ENCODE measurements around the gene ATP5PO. TPM values are rescaled to one million over a fixed set of nuclear protein-coding genes. Genes with fewer than 3 reads are reported as not detected.
"Not testable (repeated sequence)": the region's sequence is repeated elsewhere in the genome, so short reads cannot be mapped to it uniquely, and the experiment has no call there.

ATP5PO gene
- total and polyA plus RNA-seq, 5 donors from 2014 or later: 119 to 458 (median 418) TPM

DNA sequence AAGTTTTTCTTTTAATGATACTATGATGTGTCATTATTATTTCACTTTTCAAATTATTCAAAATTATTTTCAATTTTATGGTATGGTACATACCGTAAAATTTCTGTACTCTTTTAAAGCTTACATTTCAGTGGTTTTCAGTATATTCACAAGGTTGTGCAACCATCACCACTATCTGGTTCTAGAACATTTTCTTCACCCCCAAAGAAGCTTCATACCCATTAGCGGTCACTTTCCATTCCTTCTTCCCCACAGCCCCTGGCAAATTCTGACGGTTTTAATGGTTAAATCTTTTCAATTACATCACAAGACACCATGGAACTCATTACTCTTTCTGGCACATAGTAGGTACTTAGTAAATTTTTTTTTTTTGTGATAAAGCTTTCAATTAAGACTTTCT, 22.8 kb upstream of the ATP5PO start:
- Mint-ChIP-seq H3K27me3 (no peaks in the 10 kb centered on the region), H3K9me3 (no peaks in the 10 kb centered on the region), H3K27ac (peak overlapping the region; percentile 99 to 100 (median 100)), H3K36me3 (peaks cover 25% of the 10 kb centered on the region), H3K4me1 (peaks cover 25 to 89% (median 51%) of the 10 kb centered on the region in 4 donors), H3K4me3 (peak overlapping the region; percentile 76 to 99 (median 98))
- H3K27me3 ChIP-seq (ENCODE audit: control insufficient read depth, insufficient read depth, low read length): no peaks in the 10 kb centered on the region
- H3K4me3 ChIP-seq (ENCODE audit: low read depth, low read length): peak overlapping the region; percentile 99
- peak overlapping the region; percentile 96 for H3K27ac ChIP-seq (ENCODE audit: insufficient read depth, low read length, poor library complexity, severe bottlenecking)
- DNase-seq (no peak), ATAC-seq (ENCODE audit: low read depth in 2 of 2) (no peak)
- peaks cover 60% of the 10 kb centered on the region for H3K4me1 ChIP-seq (ENCODE audit: control insufficient read depth, insufficient read depth, low read length, poor library complexity, severe bottlenecking)
- H3K9me3 ChIP-seq (ENCODE audit: control insufficient read depth in 2 of 2, low read length in 2 of 2): no peaks in the 10 kb centered on the region
- H3K36me3 ChIP-seq (ENCODE audit: control insufficient read depth, insufficient read depth, low read length): peaks cover 22% of the 10 kb centered on the region

DNA sequence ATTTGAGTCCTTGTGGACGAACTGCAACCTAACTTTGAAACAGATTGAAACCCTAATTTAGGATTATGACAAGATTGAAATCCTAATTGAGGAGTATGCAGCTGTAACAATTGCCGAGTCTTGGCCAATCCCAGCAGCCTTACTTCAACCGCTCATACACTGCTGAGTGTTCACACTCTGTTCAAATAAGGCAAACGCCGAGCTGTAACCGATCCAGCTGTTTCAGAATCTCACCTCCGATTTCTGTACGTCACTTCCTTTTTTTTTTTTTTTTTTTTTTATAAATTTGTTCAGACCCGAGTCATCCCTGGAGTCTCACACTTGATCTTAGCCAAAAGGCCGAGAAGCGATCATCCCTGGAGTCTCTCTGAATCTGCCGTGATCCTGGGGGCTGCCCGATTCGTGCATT, 22.3 kb upstream of the ATP5PO start:
- ATAC-seq (ENCODE audit: low read depth in 2 of 2) (peak; percentile 31 to 50), DNase-seq (peak; percentile 47 to 82 (median 49))
- no peaks in the 10 kb centered on the region for H3K9me3 Mint-ChIP-seq
- H3K27ac ChIP-seq (ENCODE audit: insufficient read depth, low read length, poor library complexity, severe bottlenecking): peak overlapping the region; percentile 96
- H3K36me3 Mint-ChIP-seq: peaks cover 22% of the 10 kb centered on the region
- H3K4me3 ChIP-seq (ENCODE audit: low read depth, low read length): peak overlapping the region; percentile 99
- peak overlapping the region; percentile 76 to 99 (median 98) for H3K4me3 Mint-ChIP-seq
- H3K9me3 ChIP-seq (ENCODE audit: control insufficient read depth in 2 of 2, low read length in 2 of 2): no peaks in the 10 kb centered on the region
- peaks cover 64% of the 10 kb centered on the region for H3K4me1 ChIP-seq (ENCODE audit: control insufficient read depth, insufficient read depth, low read length, poor library complexity, severe bottlenecking)
- peaks cover 25 to 85% (median 51%) of the 10 kb centered on the region in 4 donors for H3K4me1 Mint-ChIP-seq
- peaks cover 18% of the 10 kb centered on the region for H3K36me3 ChIP-seq (ENCODE audit: control insufficient read depth, insufficient read depth, low read length)
- no peaks in the 10 kb centered on the region for H3K27me3 ChIP-seq (ENCODE audit: control insufficient read depth, insufficient read depth, low read length)
- H3K27ac Mint-ChIP-seq: peak overlapping the region; percentile 99 to 100 (median 100)
- H3K27me3 Mint-ChIP-seq: no peaks in the 10 kb centered on the region

DNA sequence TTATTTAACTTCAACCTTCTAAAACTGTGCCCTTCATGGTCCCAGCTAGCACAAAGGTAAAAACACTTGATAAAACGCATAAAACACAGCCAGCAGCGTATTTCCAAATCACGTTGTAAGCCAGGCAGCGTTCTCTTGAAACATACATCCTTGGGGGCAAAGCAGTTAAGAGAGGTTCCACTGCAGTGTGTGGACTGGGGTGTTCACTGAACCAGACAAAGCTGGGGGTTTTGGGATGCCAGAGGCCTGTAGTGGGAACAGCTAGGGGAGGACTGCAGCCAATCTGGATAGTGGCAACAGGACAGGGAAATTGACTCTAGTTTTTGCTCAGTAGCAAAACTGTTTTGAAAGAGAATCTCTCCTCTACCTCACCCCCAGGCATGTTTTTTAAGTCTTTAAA, 21.5 kb upstream of the ATP5PO start:
- DNase-seq (peak in 1 of 3 donors; percentile 36), ATAC-seq (ENCODE audit: low read depth in 2 of 2) (no peak)
- H3K4me3 ChIP-seq (ENCODE audit: low read depth, low read length): peak overlapping the region; percentile 99
- H3K36me3 ChIP-seq (ENCODE audit: control insufficient read depth, insufficient read depth, low read length): peaks cover 18% of the 10 kb centered on the region
- peak overlapping the region; percentile 96 for H3K27ac ChIP-seq (ENCODE audit: insufficient read depth, low read length, poor library complexity, severe bottlenecking)
- peaks cover 69% of the 10 kb centered on the region for H3K4me1 ChIP-seq (ENCODE audit: control insufficient read depth, insufficient read depth, low read length, poor library complexity, severe bottlenecking)
- Mint-ChIP-seq H3K27ac (peak overlapping the region; percentile 99 to 100 (median 100)), H3K36me3 (peaks cover 23% of the 10 kb centered on the region), H3K27me3 (no peaks in the 10 kb centered on the region), H3K4me3 (peak overlapping the region; percentile 98 to 100 (median 99)), H3K4me1 (peaks cover 25 to 84% (median 49%) of the 10 kb centered on the region in 4 donors), H3K9me3 (peaks cover 0 to 1% (median 0%) of the 10 kb centered on the region in 7 donors)
- no peaks in the 10 kb centered on the region for H3K9me3 ChIP-seq (ENCODE audit: control insufficient read depth in 2 of 2, low read length in 2 of 2)
- no peaks in the 10 kb centered on the region for H3K27me3 ChIP-seq (ENCODE audit: control insufficient read depth, insufficient read depth, low read length)

DNA sequence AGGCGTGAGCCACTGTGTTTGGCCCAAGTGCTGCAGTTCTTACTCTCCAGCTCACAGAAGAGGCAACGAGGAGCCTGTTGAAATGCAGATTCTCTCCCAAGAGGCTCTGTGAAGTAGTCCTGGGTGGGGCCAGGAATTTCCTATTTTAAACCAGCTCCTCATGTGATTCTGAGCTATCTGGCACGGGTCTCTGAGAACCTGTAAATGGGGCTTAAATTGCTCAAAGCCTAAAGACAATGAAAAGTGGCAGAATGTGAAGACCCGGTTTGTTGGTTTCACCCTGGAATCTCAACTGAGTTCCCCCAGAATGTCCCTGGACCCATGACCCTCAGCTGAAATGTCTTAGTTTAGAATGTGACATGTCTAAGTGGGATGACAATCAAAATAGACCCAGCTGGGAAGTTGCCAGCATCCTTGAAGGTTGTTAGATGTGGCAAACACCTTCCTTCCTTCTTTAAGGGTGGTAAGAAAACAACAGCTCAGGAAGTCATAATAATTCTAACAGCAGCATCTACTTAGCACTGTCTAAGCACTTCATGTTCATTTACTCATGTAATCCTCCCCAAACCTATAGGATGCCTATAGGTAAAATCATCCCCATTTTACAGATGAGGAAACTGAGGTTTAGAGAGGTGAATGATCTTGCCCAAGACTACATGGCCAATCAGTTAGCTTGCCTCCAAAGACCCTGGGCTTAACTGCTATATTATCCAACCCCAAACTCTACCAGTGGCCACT, 20.9 kb upstream of the ATP5PO start:
- peak; percentile 64 to 66 for ATAC-seq (ENCODE audit: low read depth in 2 of 2)
- peaks cover 68% of the 10 kb centered on the region for H3K4me1 ChIP-seq (ENCODE audit: control insufficient read depth, insufficient read depth, low read length, poor library complexity, severe bottlenecking)
- peaks cover 0 to 2% (median 0%) of the 10 kb centered on the region in 7 donors for H3K9me3 Mint-ChIP-seq
- H3K9me3 ChIP-seq (ENCODE audit: control insufficient read depth in 2 of 2, low read length in 2 of 2): no peaks in the 10 kb centered on the region
- DNase-seq: peak; percentile 38 to 76 (median 61)
- peaks cover 28% of the 10 kb centered on the region for H3K36me3 Mint-ChIP-seq
- peak overlapping the region; percentile 98 to 100 (median 99) for H3K4me3 Mint-ChIP-seq
- H3K27ac Mint-ChIP-seq: peak overlapping the region; percentile 99 to 100 (median 100)
- H3K27me3 ChIP-seq (ENCODE audit: control insufficient read depth, insufficient read depth, low read length): no peaks in the 10 kb centered on the region
- peak overlapping the region; percentile 96 for H3K27ac ChIP-seq (ENCODE audit: insufficient read depth, low read length, poor library complexity, severe bottlenecking)
- H3K27me3 Mint-ChIP-seq: no peaks in the 10 kb centered on the region
- H3K4me3 ChIP-seq (ENCODE audit: low read depth, low read length): peak overlapping the region; percentile 99
- peaks cover 18% of the 10 kb centered on the region for H3K36me3 ChIP-seq (ENCODE audit: control insufficient read depth, insufficient read depth, low read length)
- peaks cover 25 to 83% (median 50%) of the 10 kb centered on the region in 4 donors for H3K4me1 Mint-ChIP-seq

DNA sequence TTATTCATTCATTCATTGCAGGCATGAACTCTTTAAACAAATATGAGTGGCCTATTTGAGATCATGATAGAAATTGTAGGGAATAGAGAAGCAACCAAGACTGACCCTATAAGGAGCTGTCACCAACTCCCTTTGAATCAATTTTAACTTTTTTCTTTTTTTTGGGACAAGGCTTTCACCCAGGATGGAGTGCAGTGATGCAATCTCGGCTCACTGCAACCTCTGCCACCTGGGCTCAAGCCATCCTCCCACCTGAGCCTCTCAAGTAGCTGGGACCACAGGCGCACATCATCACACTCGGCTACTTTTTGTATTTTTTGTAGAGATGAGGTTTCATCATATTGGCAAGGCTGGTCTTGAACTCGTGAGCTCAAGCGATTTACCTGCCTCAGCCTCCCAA, 17.1 kb upstream of the ATP5PO start:
- DNase-seq: peak in 1 of 3 donors; percentile 37
- peak overlapping the region; percentile 99 to 100 (median 100) for H3K27ac Mint-ChIP-seq
- H3K4me1 ChIP-seq (ENCODE audit: control insufficient read depth, insufficient read depth, low read length, poor library complexity, severe bottlenecking): peaks cover 54% of the 10 kb centered on the region
- peak overlapping the region; percentile 99 for H3K4me3 ChIP-seq (ENCODE audit: low read depth, low read length)
- H3K9me3 ChIP-seq (ENCODE audit: control insufficient read depth in 2 of 2, low read length in 2 of 2): no peaks in the 10 kb centered on the region
- no peaks in the 10 kb centered on the region for H3K27me3 ChIP-seq (ENCODE audit: control insufficient read depth, insufficient read depth, low read length)
- peaks cover 0 to 5% (median 0%) of the 10 kb centered on the region in 7 donors for H3K9me3 Mint-ChIP-seq
- H3K27ac ChIP-seq (ENCODE audit: insufficient read depth, low read length, poor library complexity, severe bottlenecking): peak overlapping the region; percentile 96
- ATAC-seq (ENCODE audit: low read depth in 2 of 2): no peak
- H3K36me3 Mint-ChIP-seq: peaks cover 16% of the 10 kb centered on the region
- no peaks in the 10 kb centered on the region for H3K27me3 Mint-ChIP-seq
- H3K36me3 ChIP-seq (ENCODE audit: control insufficient read depth, insufficient read depth, low read length): peaks cover 5% of the 10 kb centered on the region
- peaks cover 5 to 53% (median 25%) of the 10 kb centered on the region in 4 donors for H3K4me1 Mint-ChIP-seq
- H3K4me3 Mint-ChIP-seq: peak overlapping the region; percentile 98 to 100 (median 99)

DNA sequence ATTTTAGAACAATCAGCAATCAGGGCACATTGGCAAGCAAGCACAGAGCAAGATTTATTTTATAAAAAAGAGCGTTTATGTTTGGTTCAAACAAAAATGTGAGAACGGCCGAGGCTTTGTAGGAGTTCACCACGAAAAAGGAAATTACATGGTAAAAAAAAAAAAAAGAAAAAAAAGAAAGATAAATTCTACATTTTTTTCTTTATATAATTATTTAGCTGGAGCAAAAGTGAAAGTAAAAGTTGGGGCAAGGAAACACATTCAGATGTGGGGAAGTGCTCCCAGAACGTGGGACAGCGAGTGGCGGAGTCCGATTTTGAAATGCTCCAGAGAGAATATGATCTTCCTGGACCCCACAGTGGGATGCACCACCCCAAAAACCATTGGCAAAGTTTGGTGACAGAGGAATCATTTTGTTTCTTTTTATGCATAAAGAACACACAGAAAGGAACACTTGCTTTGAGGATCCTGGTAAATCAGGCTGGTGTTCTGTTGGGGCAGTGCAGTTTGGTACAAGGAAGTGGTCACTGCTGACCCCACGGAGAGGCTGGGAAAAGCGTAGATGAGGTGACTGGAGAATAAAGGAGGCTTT, 16.3 kb upstream of the ATP5PO start:
- H3K36me3 ChIP-seq (ENCODE audit: control insufficient read depth, insufficient read depth, low read length): peaks cover 5% of the 10 kb centered on the region
- peak overlapping the region; percentile 99 for H3K4me3 ChIP-seq (ENCODE audit: low read depth, low read length)
- DNase-seq: peak in 1 of 3 donors; percentile 55
- Mint-ChIP-seq H3K27me3 (no peaks in the 10 kb centered on the region), H3K9me3 (peaks cover 0 to 5% (median 0%) of the 10 kb centered on the region in 7 donors), H3K4me3 (peak overlapping the region; percentile 98 to 100 (median 99)), H3K4me1 (peaks cover 4 to 44% (median 19%) of the 10 kb centered on the region in 4 donors), H3K27ac (peak overlapping the region; percentile 99 to 100 (median 100)), H3K36me3 (peaks cover 16% of the 10 kb centered on the region)
- H3K4me1 ChIP-seq (ENCODE audit: control insufficient read depth, insufficient read depth, low read length, poor library complexity, severe bottlenecking): peaks cover 46% of the 10 kb centered on the region
- ATAC-seq (ENCODE audit: low read depth in 2 of 2): peak; percentile 4 to 7
- H3K9me3 ChIP-seq (ENCODE audit: control insufficient read depth in 2 of 2, low read length in 2 of 2): no peaks in the 10 kb centered on the region
- no peaks in the 10 kb centered on the region for H3K27me3 ChIP-seq (ENCODE audit: control insufficient read depth, insufficient read depth, low read length)
- H3K27ac ChIP-seq (ENCODE audit: insufficient read depth, low read length, poor library complexity, severe bottlenecking): peak overlapping the region; percentile 96

DNA sequence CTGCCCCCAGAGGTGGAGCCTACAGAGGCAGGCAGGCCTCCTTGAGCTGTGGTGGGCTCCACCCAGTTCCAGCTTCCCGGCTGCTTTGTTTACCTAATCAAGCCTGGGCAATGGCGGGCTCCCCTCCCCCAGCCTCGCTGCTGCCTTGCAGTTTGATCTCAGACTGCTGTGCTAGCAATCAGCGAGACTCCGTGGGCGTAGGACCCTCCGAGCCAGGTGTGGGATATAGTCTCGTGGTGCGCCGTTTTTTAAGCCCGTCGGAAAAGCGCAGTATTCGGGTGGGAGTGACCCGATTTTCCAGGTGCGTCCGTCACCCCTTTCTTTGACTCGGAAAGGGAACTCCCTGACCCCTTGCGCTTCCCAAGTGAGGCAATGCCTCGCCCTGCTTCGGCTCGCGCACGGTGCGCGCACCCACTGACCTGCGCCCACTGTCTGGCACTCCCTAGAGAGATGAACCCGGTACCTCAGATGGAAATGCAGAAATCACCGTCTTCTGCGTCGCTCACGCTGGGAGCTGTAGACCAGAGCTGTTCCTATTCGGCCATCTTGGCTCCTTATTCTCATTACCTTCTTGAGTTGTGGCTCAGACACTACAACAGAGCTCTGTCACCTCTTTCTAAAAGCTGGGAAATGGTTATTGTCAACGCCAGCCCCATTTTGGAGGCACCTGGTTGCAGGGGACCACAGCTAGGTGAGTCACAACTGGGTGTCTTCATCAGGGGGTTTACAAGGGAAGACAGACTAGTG, 15.6 kb upstream of the ATP5PO start:
- Histone ChIP-seq H3K4me1 (ENCODE audit: control insufficient read depth, insufficient read depth, low read length, poor library complexity, severe bottlenecking) (peaks cover 39% of the 10 kb centered on the region), H3K4me3 (ENCODE audit: low read depth, low read length) (peak overlapping the region; percentile 99), H3K27ac (ENCODE audit: insufficient read depth, low read length, poor library complexity, severe bottlenecking) (peak overlapping the region; percentile 96)
- peak; percentile 97 to 98 for ATAC-seq (ENCODE audit: low read depth in 2 of 2)
- Mint-ChIP-seq H3K4me3 (peak overlapping the region; percentile 98 to 100 (median 99)), H3K4me1 (peaks cover 4 to 38% (median 12%) of the 10 kb centered on the region in 4 donors), H3K36me3 (peaks cover 16% of the 10 kb centered on the region), H3K27ac (peak overlapping the region; percentile 99 to 100 (median 100))
- DNase-seq: peak; percentile 70 to 83 (median 80)
- H3K9me3 ChIP-seq (ENCODE audit: control insufficient read depth in 2 of 2, low read length in 2 of 2); H3K27me3 ChIP-seq (ENCODE audit: control insufficient read depth, insufficient read depth, low read length); H3K27me3 Mint-ChIP-seq; H3K9me3 Mint-ChIP-seq; H3K36me3 ChIP-seq (ENCODE audit: control insufficient read depth, insufficient read depth, low read length): not testable (repeated sequence)
